Lung (tissue), 12 donors: ENCODE measurements around the gene HAPSTR1. TPM values are rescaled to one million over a fixed set of nuclear protein-coding genes. Genes with fewer than 3 reads are reported as not detected.

ENCODE experiments used
- ATAC-seq: fragments of 200-7000 bp; cut with Tn5 transposase; one replicate; pipeline ENCODE4 v1.9.1; 2020; ENCODE audit warnings: moderate number of reproducible peaks; ENCODE audit not compliant: insufficient read depth, low FRiP score
- DNase-seq, 3 donors: peaks; one replicate each; pipeline ENCODE4 v3.0.0-alpha.2; 2013 to 2017
- H3K27ac ChIP-seq, 2 donors: one replicate each; pipeline ENCODE4 v1.5.1; 2013; ENCODE audit warnings: mild to moderate bottlenecking in 2 of 2, moderate library complexity in 2 of 2, control low read depth in 1 of 2, inconsistent platforms in 1 of 2, low read depth in 1 of 2, low read length in 1 of 2
- H3K27me3 ChIP-seq, 3 donors: one replicate each; pipeline ENCODE4 v1.5.1; 2013; ENCODE audit warnings: low read length in 2 of 3; ENCODE audit not compliant: control insufficient read depth in 3 of 3, insufficient read depth in 3 of 3
- H3K36me3 ChIP-seq, 4 donors: one replicate each; pipeline ENCODE4 v1.5.1; 2013; ENCODE audit warnings: low read length in 4 of 4, mild to moderate bottlenecking in 1 of 4, moderate library complexity in 1 of 4; ENCODE audit not compliant: control insufficient read depth in 4 of 4, insufficient read depth in 4 of 4
- H3K4me1 ChIP-seq, 5 donors: one replicate each; pipeline ENCODE4 v1.5.1; 2013; ENCODE audit warnings: low read length in 5 of 5, mild to moderate bottlenecking in 2 of 5, moderate library complexity in 1 of 5; ENCODE audit not compliant: control insufficient read depth in 5 of 5, insufficient read depth in 5 of 5
- H3K4me3 ChIP-seq: one replicate; pipeline ENCODE4 v1.5.1; 2013; ENCODE audit warnings: mild to moderate bottlenecking, control low read depth, moderate library complexity
- H3K9ac ChIP-seq, 2 donors: one replicate each; pipeline ENCODE4 v1.5.1; 2013; ENCODE audit warnings: low read length in 2 of 2, control low read depth in 1 of 2; ENCODE audit not compliant: insufficient read depth in 1 of 2
- H3K9me3 ChIP-seq, 4 donors: one replicate each; pipeline ENCODE4 v1.5.1; 2013; ENCODE audit warnings: low read length in 3 of 4, mild to moderate bottlenecking in 1 of 4, moderate library complexity in 1 of 4; ENCODE audit not compliant: control insufficient read depth in 4 of 4, insufficient read depth in 3 of 4
- WGBS, 2 donors: extraction: QIAGEN DNeasy Blood & Tissue Kit; methylation state at CpG; one replicate each; pipeline ENCODE4 v1.1.7; 2013; 5-methylcytosine and 5-hydroxymethylcytosine counted together
- polyA plus RNA-seq, 2 donors: library from polyadenylated mRNA; stranded (reverse); fragments of 200-250 nt; gene quantifications; one replicate each; pipeline ENCODE4 v1.2.1, GENCODE V29; 2013
- total RNA-seq, 2 donors: library from RNA; depleted of rRNA in 1 of 2; stranded (reverse); fragments of >200 nt in 1 of 2; gene quantifications; one replicate each; pipeline ENCODE4 v1.2.1, GENCODE V29; 2014 to 2021
- TF ChIP-seq, protein P1 (sequence below): IDR thresholded peaks from 2 replicates; pipeline ENCODE4 v1.5.1; 2012; ENCODE audit warnings: mild to moderate bottlenecking; ENCODE audit errors: control extremely low read depth, extremely low read depth
- donor health status: control.
- donor health status: control.
- donor health status: Bipolar disorder and iron deficiency.
- donor health status: healthy.
- donor health status: DM: yes; HTN: yes; CAD: no.

HAPSTR1 gene
- total and polyA plus RNA-seq, 4 donors, result 10.1 to 81.7 (median 40.6) TPM

DNA sequence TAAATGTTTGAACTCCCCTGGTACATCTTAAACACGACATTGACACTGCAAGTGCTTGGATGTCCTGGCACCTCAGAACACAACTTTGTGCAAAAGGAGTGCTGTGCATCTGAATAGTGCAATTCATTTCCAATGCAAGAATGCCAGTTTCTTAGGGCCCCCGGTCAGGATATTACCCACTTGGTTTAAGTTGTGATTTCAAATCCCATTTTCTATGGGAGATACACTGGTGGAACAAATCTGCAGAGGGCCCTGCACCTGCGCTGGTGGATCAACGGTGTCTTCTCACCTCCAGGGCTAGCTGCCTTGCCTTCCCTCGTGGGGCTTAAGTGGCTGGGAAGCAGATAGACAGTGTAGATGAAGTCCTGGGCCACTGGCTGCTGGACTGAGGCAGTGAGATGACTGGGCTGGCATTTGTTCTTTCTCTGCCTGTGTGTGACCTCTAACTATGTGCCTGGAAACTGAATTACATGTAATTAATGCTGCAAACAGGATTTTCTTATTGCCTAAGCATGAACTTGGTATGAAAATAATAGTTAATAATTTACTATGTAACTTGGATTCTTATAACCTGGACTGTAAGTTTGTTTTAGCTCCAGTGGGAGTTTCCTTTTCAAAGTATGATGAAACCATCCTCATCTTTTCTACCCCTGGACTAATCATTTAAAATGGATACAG is 20.9 kb downstream of the HAPSTR1 start:
- DNase-seq (no peak), ATAC-seq (no peak)
- no peak overlapping the region for H3K4me3 ChIP-seq
- WGBS, 2 donors, result 57 to 87% methylated on average over 5 of the region's 5 CpGs
- H3K27me3 ChIP-seq, result no peaks in the 10 kb centered on the region
- peak overlapping the region in 1 of 2 donors; percentile 26 for H3K27ac ChIP-seq
- TF ChIP-seq, protein P1, sequence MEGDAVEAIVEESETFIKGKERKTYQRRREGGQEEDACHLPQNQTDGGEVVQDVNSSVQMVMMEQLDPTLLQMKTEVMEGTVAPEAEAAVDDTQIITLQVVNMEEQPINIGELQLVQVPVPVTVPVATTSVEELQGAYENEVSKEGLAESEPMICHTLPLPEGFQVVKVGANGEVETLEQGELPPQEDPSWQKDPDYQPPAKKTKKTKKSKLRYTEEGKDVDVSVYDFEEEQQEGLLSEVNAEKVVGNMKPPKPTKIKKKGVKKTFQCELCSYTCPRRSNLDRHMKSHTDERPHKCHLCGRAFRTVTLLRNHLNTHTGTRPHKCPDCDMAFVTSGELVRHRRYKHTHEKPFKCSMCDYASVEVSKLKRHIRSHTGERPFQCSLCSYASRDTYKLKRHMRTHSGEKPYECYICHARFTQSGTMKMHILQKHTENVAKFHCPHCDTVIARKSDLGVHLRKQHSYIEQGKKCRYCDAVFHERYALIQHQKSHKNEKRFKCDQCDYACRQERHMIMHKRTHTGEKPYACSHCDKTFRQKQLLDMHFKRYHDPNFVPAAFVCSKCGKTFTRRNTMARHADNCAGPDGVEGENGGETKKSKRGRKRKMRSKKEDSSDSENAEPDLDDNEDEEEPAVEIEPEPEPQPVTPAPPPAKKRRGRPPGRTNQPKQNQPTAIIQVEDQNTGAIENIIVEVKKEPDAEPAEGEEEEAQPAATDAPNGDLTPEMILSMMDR, result no peak
- H3K9ac ChIP-seq, result no peak overlapping the region
- H3K4me1 ChIP-seq, result peaks cover 5 to 61% (median 21%) of the 10 kb centered on the region in 5 donors
- H3K9me3 ChIP-seq, result no peaks in the 10 kb centered on the region
- peaks cover 8 to 18% (median 15%) of the 10 kb centered on the region in 4 donors for H3K36me3 ChIP-seq

DNA sequence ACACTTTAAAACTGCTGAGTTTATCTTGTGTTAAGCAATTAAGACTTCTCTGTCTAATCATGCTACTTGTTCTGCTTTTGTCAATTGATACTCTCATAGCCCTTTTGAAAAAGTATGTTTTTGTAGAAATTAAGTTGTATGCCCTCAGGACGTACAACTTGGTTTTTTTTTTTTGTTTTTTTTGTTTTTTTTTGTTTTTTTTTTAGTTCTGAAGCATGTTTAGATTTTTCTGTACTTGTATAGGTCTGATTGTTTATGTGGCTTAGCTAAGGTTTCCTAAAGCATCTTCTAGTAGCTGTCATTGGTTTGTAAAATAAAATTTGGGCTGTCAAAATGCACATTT is 21.4 kb downstream of the HAPSTR1 start:
- Histone ChIP-seq H3K36me3 (peaks cover 3 to 18% (median 15%) of the 10 kb centered on the region in 4 donors), H3K9ac (no peak overlapping the region), H3K4me3 (no peak overlapping the region), H3K27me3 (no peaks in the 10 kb centered on the region), H3K9me3 (no peaks in the 10 kb centered on the region), H3K4me1 (peaks cover 5 to 59% (median 18%) of the 10 kb centered on the region in 5 donors), H3K27ac (no peak overlapping the region)
- no peak for DNase-seq
- TF ChIP-seq, protein P1, result no peak
- 33 to 42% methylated on average over 1 of the region's 1 CpG for WGBS, 2 donors
- no peak for ATAC-seq

DNA sequence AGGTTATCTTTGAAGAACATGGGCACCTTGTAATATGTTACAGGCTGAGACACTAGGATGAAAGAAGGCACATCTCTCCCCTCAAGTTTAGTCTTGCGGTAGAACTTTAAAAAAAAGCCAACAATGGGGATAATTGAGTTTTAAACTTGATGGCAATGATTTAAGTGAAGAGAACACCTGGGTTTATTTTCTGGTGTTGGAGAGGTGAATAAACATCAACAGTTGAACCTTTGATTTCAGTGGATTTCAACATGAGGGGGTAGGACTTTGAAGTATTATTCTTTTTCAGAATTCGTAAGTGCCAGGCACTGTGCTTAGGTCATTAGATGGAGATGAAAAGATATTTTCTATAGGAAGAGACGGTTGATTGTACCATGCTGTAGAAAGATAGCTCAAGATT is 22.3 kb downstream of the HAPSTR1 start:
- Histone ChIP-seq H3K4me3 (no peak overlapping the region), H3K27me3 (no peaks in the 10 kb centered on the region), H3K4me1 (peaks cover 5 to 50% (median 18%) of the 10 kb centered on the region in 5 donors), H3K9ac (no peak overlapping the region), H3K27ac (peak overlapping the region in 1 of 2 donors; percentile 33), H3K9me3 (no peaks in the 10 kb centered on the region), H3K36me3 (peaks cover 5 to 13% (median 10%) of the 10 kb centered on the region in 4 donors)
- 71 to 72% methylated on average over 3 of the region's 3 CpGs for WGBS, 2 donors
- TF ChIP-seq, protein P1, result no peak
- ATAC-seq, result no peak
- DNase-seq, result no peak
